ENCODE data around the gene THOC1. TPM values are rescaled to one million over a fixed set of nuclear protein-coding genes. Genes with fewer than 3 reads are reported as not detected.

Gene THOC1
- total RNA-seq, 1 donor from 2014 or later = 31.1 TPM

DNA sequence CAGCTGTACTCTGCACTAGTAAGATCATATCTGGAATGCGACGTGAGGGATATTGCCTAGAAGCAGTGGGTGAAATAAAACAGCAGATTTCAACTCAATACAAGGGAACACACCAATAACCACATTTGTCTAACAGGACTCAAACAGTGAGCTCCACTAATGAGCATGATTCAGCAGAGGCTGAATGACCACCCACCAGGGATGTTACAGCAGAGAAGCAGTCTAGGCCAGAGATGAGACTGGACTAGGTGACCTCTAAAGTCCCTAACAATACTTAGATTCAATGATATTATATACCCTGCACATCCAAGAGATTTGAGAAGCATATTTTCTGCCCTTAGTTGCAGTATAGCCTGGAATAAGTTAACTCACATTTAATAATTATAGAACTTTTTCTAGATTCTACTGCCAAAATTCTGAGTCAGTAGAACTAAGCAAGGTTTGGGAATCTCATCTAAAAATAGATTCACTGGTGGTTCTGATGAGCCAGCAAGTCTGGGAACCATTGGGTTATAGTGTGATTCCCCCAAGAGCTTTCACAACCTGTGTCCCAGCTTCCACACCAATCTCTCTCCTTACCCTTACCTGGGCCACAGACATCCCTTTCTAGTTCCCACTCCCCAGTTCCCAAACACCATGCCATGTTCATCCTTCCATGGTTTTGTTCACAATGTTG lies 6.3 kb downstream of the THOC1 start:
- intact Hi-C loops (cut with DNase I) = no loop called here
- DNase-seq (no peak), ATAC-seq (no peak)
- H3K27ac ChIP-seq = no peak overlapping the region
- no peaks in the 10 kb centered on the region for H3K4me1 ChIP-seq
- H3K9me3 ChIP-seq = no peaks in the 10 kb centered on the region
- H3K36me3 ChIP-seq = peaks cover 72% of the 10 kb centered on the region
- TF ChIP-seq, protein P1, sequence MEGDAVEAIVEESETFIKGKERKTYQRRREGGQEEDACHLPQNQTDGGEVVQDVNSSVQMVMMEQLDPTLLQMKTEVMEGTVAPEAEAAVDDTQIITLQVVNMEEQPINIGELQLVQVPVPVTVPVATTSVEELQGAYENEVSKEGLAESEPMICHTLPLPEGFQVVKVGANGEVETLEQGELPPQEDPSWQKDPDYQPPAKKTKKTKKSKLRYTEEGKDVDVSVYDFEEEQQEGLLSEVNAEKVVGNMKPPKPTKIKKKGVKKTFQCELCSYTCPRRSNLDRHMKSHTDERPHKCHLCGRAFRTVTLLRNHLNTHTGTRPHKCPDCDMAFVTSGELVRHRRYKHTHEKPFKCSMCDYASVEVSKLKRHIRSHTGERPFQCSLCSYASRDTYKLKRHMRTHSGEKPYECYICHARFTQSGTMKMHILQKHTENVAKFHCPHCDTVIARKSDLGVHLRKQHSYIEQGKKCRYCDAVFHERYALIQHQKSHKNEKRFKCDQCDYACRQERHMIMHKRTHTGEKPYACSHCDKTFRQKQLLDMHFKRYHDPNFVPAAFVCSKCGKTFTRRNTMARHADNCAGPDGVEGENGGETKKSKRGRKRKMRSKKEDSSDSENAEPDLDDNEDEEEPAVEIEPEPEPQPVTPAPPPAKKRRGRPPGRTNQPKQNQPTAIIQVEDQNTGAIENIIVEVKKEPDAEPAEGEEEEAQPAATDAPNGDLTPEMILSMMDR (IDR thresholded peaks at IDR 0.05) = no peak
- H3K27me3 ChIP-seq = no peaks in the 10 kb centered on the region
- H3K4me3 ChIP-seq = no peak overlapping the region

GRCh38 chr18:260547-260946 lies 7.3 kb downstream of the THOC1 start:
- DNase-seq (no peak), ATAC-seq (no peak)
- intact Hi-C loops (cut with DNase I) = no loop called here
- Histone ChIP-seq H3K4me3 (no peak overlapping the region), H3K36me3 (peaks cover 82% of the 10 kb centered on the region), H3K4me1 (no peaks in the 10 kb centered on the region), H3K9me3 (no peaks in the 10 kb centered on the region), H3K27me3 (no peaks in the 10 kb centered on the region), H3K27ac (no peak overlapping the region)
- TF ChIP-seq, protein P1 (IDR thresholded peaks at IDR 0.05) = no peak

DNA sequence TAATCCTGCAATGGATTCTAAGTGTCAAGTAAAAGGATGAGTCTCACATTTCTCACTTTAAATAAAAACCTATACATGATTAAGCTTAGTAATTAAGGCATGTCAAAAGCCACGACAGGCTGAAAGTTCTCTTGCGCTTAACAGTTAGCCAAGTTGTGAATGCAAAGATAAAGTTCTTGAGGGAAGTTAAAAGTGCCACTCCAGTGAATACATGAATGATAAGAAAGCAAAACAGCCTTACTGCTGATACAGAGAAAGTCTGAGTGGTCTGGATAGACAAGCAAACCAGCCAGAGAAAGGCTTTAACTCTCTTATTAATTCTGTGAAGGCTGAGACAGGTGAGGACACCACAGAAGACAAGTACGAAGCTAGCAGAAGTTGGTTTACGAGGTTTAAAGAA lies 12.7 kb downstream of the THOC1 start:
- no peak for ATAC-seq
- DNase-seq = no peak
- intact Hi-C loops (cut with DNase I) = no loop called here
- no peak overlapping the region for H3K27ac ChIP-seq
- no peak overlapping the region for H3K4me3 ChIP-seq
- H3K9me3 ChIP-seq = no peaks in the 10 kb centered on the region
- TF ChIP-seq, protein P1 (IDR thresholded peaks at IDR 0.05) = no peak
- no peaks in the 10 kb centered on the region for H3K4me1 ChIP-seq
- H3K36me3 ChIP-seq = peaks cover 94% of the 10 kb centered on the region
- H3K27me3 ChIP-seq = no peaks in the 10 kb centered on the region

DNA sequence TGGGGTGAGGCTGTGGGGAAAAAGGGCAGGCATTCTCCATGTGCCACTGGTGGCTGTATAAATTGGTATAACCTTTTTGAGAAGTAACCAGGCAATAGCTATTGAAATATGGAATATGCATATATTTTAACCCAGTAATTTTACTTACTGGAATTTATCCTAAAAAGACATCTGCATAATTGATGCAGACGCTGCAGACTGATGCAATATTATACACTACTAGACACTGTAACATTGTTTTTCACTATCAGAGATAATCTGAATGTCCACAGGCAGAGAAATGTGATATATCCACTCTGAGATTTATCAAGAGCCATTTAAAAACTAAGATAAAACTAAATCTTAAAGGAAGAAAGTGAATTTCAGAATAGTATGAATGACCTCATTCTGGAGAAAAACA lies 14.7 kb downstream of the THOC1 start:
- intact Hi-C loops (cut with DNase I) = no loop called here

GRCh38 chr18:251572-251971 lies 16.3 kb downstream of the THOC1 start:
- TF ChIP-seq, protein P1 (IDR thresholded peaks at IDR 0.05) = no peak
- intact Hi-C loops (cut with DNase I) = no loop called here
- ATAC-seq = no peak
- DNase-seq = no peak
- no peak overlapping the region for H3K27ac ChIP-seq
- no peaks in the 10 kb centered on the region for H3K27me3 ChIP-seq
- H3K36me3 ChIP-seq = peaks cover 93% of the 10 kb centered on the region
- no peaks in the 10 kb centered on the region for H3K4me1 ChIP-seq
- H3K4me3 ChIP-seq = no peak overlapping the region
- H3K9me3 ChIP-seq = no peaks in the 10 kb centered on the region

More for the DNA sequence above, 14.7 kb downstream of the THOC1 start:
- TF ChIP-seq, protein P1 (IDR thresholded peaks at IDR 0.05) = no peak
- no peak for ATAC-seq
- H3K27ac ChIP-seq = no peak overlapping the region
- DNase-seq = no peak
- H3K4me3 ChIP-seq = no peak overlapping the region
- no peaks in the 10 kb centered on the region for H3K9me3 ChIP-seq
- peaks cover 95% of the 10 kb centered on the region for H3K36me3 ChIP-seq
- H3K27me3 ChIP-seq = no peaks in the 10 kb centered on the region
- H3K4me1 ChIP-seq = no peaks in the 10 kb centered on the region

DNA sequence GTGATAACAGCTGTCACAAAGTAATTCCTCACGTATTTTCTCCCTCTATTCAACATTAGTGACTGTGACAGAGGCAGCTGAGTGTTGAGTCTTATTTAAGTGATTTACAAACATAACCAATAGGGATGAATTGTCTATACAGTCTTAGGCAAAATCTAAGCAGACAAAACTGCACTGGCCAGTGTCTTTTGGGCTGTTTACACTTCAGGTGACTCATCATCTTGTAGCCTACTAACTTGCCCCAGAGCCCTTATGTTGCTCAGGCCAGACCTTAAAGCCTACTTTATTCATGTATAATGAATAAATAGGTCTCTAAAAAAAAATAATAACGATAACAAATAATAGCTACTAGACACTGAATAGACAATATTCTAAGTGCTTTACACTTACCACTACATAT lies 17.2 kb downstream of the THOC1 start:
- no peak overlapping the region for H3K4me3 ChIP-seq
- no peaks in the 10 kb centered on the region for H3K9me3 ChIP-seq
- DNase-seq (no peak), ATAC-seq (no peak)
- intact Hi-C loops (cut with DNase I) = no loop called here
- TF ChIP-seq, protein P1 (IDR thresholded peaks at IDR 0.05) = no peak
- H3K4me1 ChIP-seq = no peaks in the 10 kb centered on the region
- peaks cover 93% of the 10 kb centered on the region for H3K36me3 ChIP-seq
- no peaks in the 10 kb centered on the region for H3K27me3 ChIP-seq
- no peak overlapping the region for H3K27ac ChIP-seq
